Ovary (tissue), 3 donors: ENCODE data around the gene GRWD1.
"Not testable (repeated sequence)": the region's sequence is repeated elsewhere in the genome, so short reads cannot be mapped to it uniquely, and the experiment has no call there.

Source experiments
- CTCF ChIP-seq, 3 donors: fragments of 450-650 bp in 2 of 3; fragments of 200-600 bp in 1 of 3; IDR thresholded peaks; one replicate each; pipeline versions ENCODE4 v1.5.1 to v1.8.0; 2016 to 2022; ENCODE audit warnings: antibody characterized with exemption in 3 of 3, mild to moderate bottlenecking in 1 of 3
- EP300 ChIP-seq: sonication (generic); formaldehyde crosslinking; IDR thresholded peaks from one replicate; pipeline ENCODE4 v1.6.1; 2017; ENCODE audit warnings: antibody characterized with exemption
- POLR2A ChIP-seq: fragments of 450-650 bp; IDR thresholded peaks from one replicate; pipeline ENCODE4 v1.6.1; 2017; ENCODE audit warnings: antibody characterized with exemption, mild to moderate bottlenecking, moderate library complexity
- donor health status: DM: no; HTN: no; CAD: no.

GRCh38 chr19:48486706-48487105, 40.9 kb downstream of the GRWD1 start:
- not testable (repeated sequence) for TF ChIP-seq POLR2A; EP300; CTCF (IDR thresholded peaks at IDR 0.05)
